GM23338 (cell line): ENCODE results near the gene SAMD11. TPM values are rescaled to one million over a fixed set of nuclear protein-coding genes. Genes with fewer than 3 reads are reported as not detected.

Experiments
- ATAC-seq: fragments of 200-7000 bp; cut with Tn5 transposase; 3 replicates; pipeline ENCODE4 v1.9.1; 2020
- DNase-seq: peaks from one replicate; pipeline ENCODE4 v3.0.0-alpha.2; 2015; ENCODE audit warnings: low spot score
- H2AFZ ChIP-seq: fragments of 200-600 bp; sonication (generic); 2 replicates; pipeline ENCODE4 v1.8.0; 2016; ENCODE audit warnings: antibody characterized with exemption, mild to moderate bottlenecking, moderate library complexity
- H3F3A ChIP-seq: fragments of 200-600 bp; sonication (generic); replicated peaks from 2 replicates; pipeline ENCODE4 v1.8.0; 2017; ENCODE audit warnings: antibody characterized with exemption, mixed run types, low read depth
- H3K27ac ChIP-seq: fragments of 200-600 bp; sonication (generic); 2 replicates; pipeline ENCODE4 v1.6.1; 2016; ENCODE audit warnings: low read depth
- H3K27me3 ChIP-seq: fragments of 200-600 bp; sonication (generic); 2 replicates; pipeline ENCODE4 v1.8.0; 2016; ENCODE audit warnings: mild to moderate bottlenecking, mixed run types, moderate library complexity; ENCODE audit not compliant: insufficient read depth
- H3K36me3 ChIP-seq: fragments of 200-600 bp; sonication (generic); 2 replicates; pipeline ENCODE4 v1.8.0; 2016; ENCODE audit warnings: mild to moderate bottlenecking; ENCODE audit not compliant: insufficient read depth
- H3K4me1 ChIP-seq: fragments of 200-600 bp; sonication (generic); 2 replicates; pipeline ENCODE4 v1.8.0; 2016; ENCODE audit warnings: mild to moderate bottlenecking, moderate library complexity; ENCODE audit not compliant: insufficient read depth
- H3K4me2 ChIP-seq: fragments of 200-600 bp; sonication (generic); 2 replicates; pipeline ENCODE4 v1.7.1; 2017; ENCODE audit warnings: mixed run types
- H3K4me3 ChIP-seq: fragments of 200-600 bp; sonication (generic); 2 replicates; pipeline ENCODE4 v1.6.1; 2016; ENCODE audit warnings: mixed run types
- H3K79me2 ChIP-seq: fragments of 200-600 bp; sonication (generic); replicated peaks from 2 replicates; pipeline ENCODE4 v1.8.0; 2017; ENCODE audit warnings: mild to moderate bottlenecking; ENCODE audit not compliant: insufficient read depth
- H3K9me2 ChIP-seq: fragments of 200-600 bp; sonication (generic); 2 replicates; pipeline ENCODE4 v1.8.0; 2017; ENCODE audit not compliant: insufficient read depth
- H4K20me1 ChIP-seq: fragments of 200-600 bp; sonication (generic); replicated peaks from 2 replicates; pipeline ENCODE4 v1.8.0; 2017; ENCODE audit warnings: mild to moderate bottlenecking; ENCODE audit not compliant: insufficient read depth
- H3K27ac Mint-ChIP-seq: 2 replicates; pipeline ENCODE4 v1.8.0; 2020; ENCODE audit warnings: inconsistent platforms, mild to moderate bottlenecking, moderate library complexity, mixed read lengths
- H3K27me3 Mint-ChIP-seq: 3 replicates; pipeline ENCODE4 v1.8.0; 2022; ENCODE audit warnings: low read depth, mild to moderate bottlenecking, moderate library complexity, mixed read lengths, inconsistent platforms; ENCODE audit not compliant: insufficient read depth, poor library complexity
- H3K36me3 Mint-ChIP-seq: 3 replicates; pipeline ENCODE4 v1.8.0; 2021; ENCODE audit warnings: low read depth, mild to moderate bottlenecking, inconsistent platforms, moderate library complexity, mixed read lengths
- H3K4me1 Mint-ChIP-seq: 3 replicates; pipeline ENCODE4 v1.8.0; 2020; ENCODE audit warnings: mild to moderate bottlenecking, inconsistent platforms, mixed read lengths
- H3K4me3 Mint-ChIP-seq: 3 replicates; pipeline ENCODE4 v1.8.0; 2021; ENCODE audit warnings: moderate library complexity, mild to moderate bottlenecking, inconsistent platforms, mixed read lengths
- H3K9me3 Mint-ChIP-seq: 3 replicates; pipeline ENCODE4 v1.8.0; 2020; ENCODE audit warnings: moderate library complexity, mild to moderate bottlenecking, inconsistent platforms, mixed read lengths
- CREB1 ChIP-seq: fragments of 250-450 bp; sonication (Bioruptor Pico); IDR thresholded peaks from 2 replicates; pipeline ENCODE4 v1.5.0; 2020; ENCODE audit warnings: low read depth, mild to moderate bottlenecking, moderate library complexity
- CTCF ChIP-seq, 2 experiments: fragments of 200-600 bp in 1 of 2; sonication (generic) in 1 of 2; conservative IDR thresholded peaks; 2 replicates each; pipeline versions ENCODE4 v1.5.1 to v1.6.1; 2016 to 2017; ENCODE audit warnings: antibody characterized with exemption in 2 of 2, low read depth in 2 of 2, mild to moderate bottlenecking in 2 of 2, moderate library complexity in 1 of 2
- ETS1 ChIP-seq: IDR thresholded peaks from 2 replicates; pipeline ENCODE4 v1.6.1; 2016; ENCODE audit warnings: antibody characterized with exemption
- EZH2 ChIP-seq: fragments of 200-600 bp; sonication (generic); IDR thresholded peaks from one replicate; pipeline ENCODE4 v1.8.0; 2017; ENCODE audit warnings: antibody characterized with exemption, mild to moderate bottlenecking, low read depth; ENCODE audit not compliant: unreplicated experiment
- EZH2phosphoT487 ChIP-seq: fragments of 200-600 bp; sonication (generic); IDR thresholded peaks from one replicate; pipeline ENCODE4 v1.8.1; 2018; ENCODE audit warnings: antibody characterized with exemption; ENCODE audit not compliant: unreplicated experiment
- JUNB ChIP-seq: IDR thresholded peaks from one replicate; pipeline ENCODE4 v1.6.1; 2016; ENCODE audit warnings: antibody characterized with exemption; ENCODE audit not compliant: unreplicated experiment
- NANOG ChIP-seq: IDR thresholded peaks from 2 replicates; pipeline ENCODE4 v1.6.1; 2016; ENCODE audit warnings: antibody characterized with exemption, borderline replicate concordance
- POLR2AphosphoS5 ChIP-seq: IDR thresholded peaks from 2 replicates; pipeline ENCODE4 v1.6.1; 2016; ENCODE audit warnings: antibody characterized with exemption, low read depth
- REST ChIP-seq: IDR thresholded peaks from one replicate; pipeline ENCODE4 v1.6.1; 2018; ENCODE audit warnings: antibody characterized with exemption; ENCODE audit not compliant: unreplicated experiment
- STAT1 ChIP-seq: IDR thresholded peaks from one replicate; pipeline ENCODE4 v1.6.1; 2016; ENCODE audit warnings: antibody characterized with exemption; ENCODE audit not compliant: unreplicated experiment
- ZNF114 ChIP-seq: fragments of 250-450 bp; sonication (Bioruptor Pico); IDR thresholded peaks from 2 replicates; pipeline ENCODE4 v1.5.0; 2020; ENCODE audit warnings: mild to moderate bottlenecking, moderate library complexity
- ZNF331 ChIP-seq: fragments of 250-450 bp; sonication (Bioruptor Pico); IDR thresholded peaks from 2 replicates; pipeline ENCODE4 v1.5.0; 2020; ENCODE audit warnings: low read depth, mild to moderate bottlenecking, moderate library complexity
- ZNF462 ChIP-seq: fragments of 250-450 bp; sonication (Bioruptor Pico); IDR thresholded peaks from 2 replicates; pipeline ENCODE4 v1.5.0; 2020; ENCODE audit warnings: mild to moderate bottlenecking, moderate library complexity
- polyA plus RNA-seq: library from polyadenylated mRNA; unstranded; fragments of >200 nt; fragmentation: Nextera tagmentation; extraction: Ambion mirVana; gene quantifications from 2 replicates; pipeline ENCODE4 v1.2.1, GENCODE V29; 2016
- total RNA-seq: library from RNA; depleted of rRNA; stranded (reverse); fragments of >200 nt; shearing (Covaris generic); gene quantifications from 2 replicates; pipeline ENCODE4 v1.2.3, GENCODE V29; 2014

SAMD11 gene
- total and polyA plus RNA-seq, 2 experiments from 2014 or later, result 0.14 to 0.40 TPM

GRCh38 chr1:930633-931138 lies 7.0 kb downstream of the SAMD11 start:
- no peak overlapping the region for H2AFZ ChIP-seq
- H3K9me3 Mint-ChIP-seq, result no peaks in the 10 kb centered on the region; the same call in 2 of the 3 replicates
- peaks cover 77% of the 10 kb centered on the region for H3K27me3 Mint-ChIP-seq
- H3K4me3 Mint-ChIP-seq, result no peak overlapping the region
- H3K79me2 ChIP-seq, result no peaks in the 10 kb centered on the region
- no peaks in the 10 kb centered on the region for H3K36me3 ChIP-seq
- no peaks in the 10 kb centered on the region; the same call in 1 of the 2 replicates for H4K20me1 ChIP-seq
- peaks cover 16% of the 10 kb centered on the region for H3K4me1 Mint-ChIP-seq
- no peak overlapping the region for H3K4me2 ChIP-seq
- no peak overlapping the region for H3K27ac ChIP-seq
- H3K36me3 Mint-ChIP-seq, result no peaks in the 10 kb centered on the region
- H3K27me3 ChIP-seq, result peaks cover 84% of the 10 kb centered on the region
- H3K27ac Mint-ChIP-seq, result no peak overlapping the region
- no peaks in the 10 kb centered on the region for H3K9me2 ChIP-seq
- DNase-seq (no peak), ATAC-seq (no peak)
- no peak overlapping the region for H3K4me3 ChIP-seq
- 0 out of 2 replicates have a peak, but pooled peaks cover 3% of the 10 kb centered on the region for H3K4me1 ChIP-seq
- H3F3A ChIP-seq, result no peaks in the 10 kb centered on the region
- TF ChIP-seq EZH2phosphoT487, result no peak
- TF ChIP-seq EZH2, result no peak
- no peak for TF ChIP-seq STAT1
- TF ChIP-seq ZNF462, result no peak
- TF ChIP-seq JUNB, result no peak
- no peak for TF ChIP-seq REST
- no peak for TF ChIP-seq ZNF331 (CRISPR knock-in tag)
- no peak for TF ChIP-seq CREB1
- no peak for TF ChIP-seq ETS1
- no peak for TF ChIP-seq CTCF (conservative IDR thresholded peaks at IDR 0.05; ENCODE audit: low read depth in 2 of 2)
- no peak for TF ChIP-seq POLR2AphosphoS5
- TF ChIP-seq ZNF114 (CRISPR knock-in tag), result no peak
- TF ChIP-seq NANOG, result no peak
